ENCODE measurements around the gene OR4C45. TPM values are rescaled to one million over a fixed set of nuclear protein-coding genes. Genes with fewer than 3 reads are reported as not detected.

The OR4C45 gene
- total and polyA plus RNA-seq, 2 of the 8 experiments (the other 6 are each of a cell fraction or from before 2014, with no cell fraction given): not detected

- no peak for TF ChIP-seq POLR2A (IDR thresholded peaks at IDR 0.05; ENCODE audit: control extremely low read depth in 1 of 2, low read depth in 2 of 2, low read length in 2 of 2)
These were observed 39.0 kb downstream of the OR4C45 start (continued) for GRCh38 chr11:50071584-50072225.
